Tibial nerve (tissue), 4 donors: ENCODE data around the gene CHI3L2. TPM values are rescaled to one million over a fixed set of nuclear protein-coding genes. Genes with fewer than 3 reads are reported as not detected.
A peak's percentile ranks its signal among the peaks of the same experiment; 100 is the strongest.

Experiments used
- DNase-seq, 2 donors: peaks; one replicate each; pipeline ENCODE4 v3.0.0-alpha.2; 2019; ENCODE audit warnings: low spot score in 2 of 2
- H3K27ac ChIP-seq, 4 donors: fragments of 200-600 bp; sonication (generic) in 3 of 4; one replicate each; pipeline ENCODE4 v1.5.1; 2017 to 2019; ENCODE audit warnings: mild to moderate bottlenecking in 1 of 4
- H3K27me3 ChIP-seq, 2 donors: fragments of 200-600 bp; sonication (generic) in 1 of 2; one replicate each; pipeline versions ENCODE4 v1.5.1 to v1.6.0; 2017 to 2019
- H3K36me3 ChIP-seq, 3 donors: fragments of 200-600 bp; sonication (generic); one replicate each; pipeline ENCODE4 v1.5.1; 2018 to 2019
- H3K4me1 ChIP-seq, 4 donors: fragments of 200-600 bp; sonication (generic) in 3 of 4; one replicate each; pipeline ENCODE4 v1.5.1; 2017 to 2019
- H3K4me3 ChIP-seq, 4 donors: fragments of 200-600 bp; sonication (generic) in 3 of 4; one replicate each; pipeline ENCODE4 v1.5.1; 2017 to 2019; ENCODE audit warnings: mild to moderate bottlenecking in 1 of 4, moderate library complexity in 1 of 4
- H3K9me3 ChIP-seq, 4 donors: fragments of 200-600 bp; sonication (generic) in 3 of 4; one replicate each; pipeline ENCODE4 v1.5.1; 2017 to 2019
- CTCF ChIP-seq, 5 experiments: fragments of 200-600 bp in 3 of 5; fragments of 450-650 bp in 2 of 5; sonication (generic) in 3 of 5; IDR thresholded peaks; one replicate each; pipeline ENCODE4 v1.5.1; 2016 to 2019; ENCODE audit warnings: antibody characterized with exemption in 5 of 5, mild to moderate bottlenecking in 3 of 5, moderate library complexity in 2 of 5
- EP300 ChIP-seq, 2 donors: sonication (generic); formaldehyde crosslinking; IDR thresholded peaks; one replicate each; pipeline ENCODE4 v1.6.1; 2017; ENCODE audit warnings: antibody characterized with exemption in 2 of 2, mild to moderate bottlenecking in 1 of 2
- POLR2A ChIP-seq, 2 donors: fragments of 450-650 bp; IDR thresholded peaks; one replicate each; pipeline ENCODE4 v1.6.1; 2017; ENCODE audit warnings: antibody characterized with exemption in 2 of 2, mild to moderate bottlenecking in 2 of 2, moderate library complexity in 2 of 2
- WGBS, 2 donors: methylation state at CpG; one replicate each; pipeline ENCODE4 v1.1.5; 2018; 5-methylcytosine and 5-hydroxymethylcytosine counted together
- total RNA-seq, 4 donors: library from RNA; depleted of rRNA; stranded (reverse); fragments of >200 nt; gene quantifications; one replicate each; pipeline ENCODE4 v1.1.0, GENCODE V29; 2016

The CHI3L2 gene
- total RNA-seq, 4 donors from 2014 or later: 2.5 to 37.2 (median 6.1) TPM

GRCh38 chr1:111193712-111194480, 33.6 kb upstream of the CHI3L2 start:
- no peak for DNase-seq
- WGBS, 2 donors: 91 to 95% methylated on average over 3 of the region's 3 CpGs
- H3K36me3 ChIP-seq: peaks cover 0 to 8% (median 0%) of the 10 kb centered on the region in 3 donors
- TF ChIP-seq CTCF (IDR thresholded peaks at IDR 0.05) (no peak), POLR2A (IDR thresholded peaks at IDR 0.05) (no peak), EP300 (IDR thresholded peaks at IDR 0.05) (no peak)
- no peaks in the 10 kb centered on the region for H3K27me3 ChIP-seq
- H3K4me3 ChIP-seq: no peak overlapping the region
- peaks cover 0 to 49% (median 26%) of the 10 kb centered on the region in 4 donors for H3K4me1 ChIP-seq
- H3K27ac ChIP-seq: peak overlapping the region in 1 of 4 donors; percentile 66
- H3K9me3 ChIP-seq: no peaks in the 10 kb centered on the region

- TF ChIP-seq CTCF (IDR thresholded peaks at IDR 0.05) (no peak), EP300 (IDR thresholded peaks at IDR 0.05) (no peak), POLR2A (IDR thresholded peaks at IDR 0.05) (no peak)
- peaks cover 0 to 49% (median 26%) of the 10 kb centered on the region in 4 donors for H3K4me1 ChIP-seq
- 61 to 73% methylated on average over 4 of the region's 4 CpGs for WGBS, 2 donors
- H3K4me3 ChIP-seq: no peak overlapping the region
- no peaks in the 10 kb centered on the region for H3K27me3 ChIP-seq
- no peaks in the 10 kb centered on the region for H3K36me3 ChIP-seq
- H3K9me3 ChIP-seq: no peaks in the 10 kb centered on the region
- no peak overlapping the region for H3K27ac ChIP-seq
- no peak for DNase-seq
Measured at GRCh38 chr1:111195002-111195684, 32.4 kb upstream of the CHI3L2 start.

GRCh38 chr1:111196213-111196612, 31.3 kb upstream of the CHI3L2 start:
- no peak for TF ChIP-seq EP300 (IDR thresholded peaks at IDR 0.05)
- TF ChIP-seq CTCF (IDR thresholded peaks at IDR 0.05): no peak
- TF ChIP-seq POLR2A (IDR thresholded peaks at IDR 0.05): no peak
- H3K9me3 ChIP-seq: no peaks in the 10 kb centered on the region
- H3K27ac ChIP-seq: no peak overlapping the region
- H3K27me3 ChIP-seq: no peaks in the 10 kb centered on the region
- no peak for DNase-seq
- WGBS, 2 donors: 64 to 76% methylated on average over 2 of the region's 2 CpGs
- no peaks in the 10 kb centered on the region for H3K36me3 ChIP-seq
- H3K4me3 ChIP-seq: no peak overlapping the region
- H3K4me1 ChIP-seq: peaks cover 0 to 50% (median 27%) of the 10 kb centered on the region in 4 donors

- 71 to 78% methylated on average over 6 of the region's 6 CpGs for WGBS, 2 donors
- TF ChIP-seq POLR2A (IDR thresholded peaks at IDR 0.05): no peak
- TF ChIP-seq EP300 (IDR thresholded peaks at IDR 0.05): no peak
- no peak for TF ChIP-seq CTCF (IDR thresholded peaks at IDR 0.05)
- Histone ChIP-seq H3K4me3 (peak overlapping the region in 2 of 4 donors; percentile 28 to 29), H3K4me1 (peaks cover 0 to 44% (median 22%) of the 10 kb centered on the region in 4 donors), H3K27ac (no peak overlapping the region), H3K36me3 (no peaks in the 10 kb centered on the region), H3K27me3 (no peaks in the 10 kb centered on the region), H3K9me3 (no peaks in the 10 kb centered on the region)
- no peak for DNase-seq
Measured at GRCh38 chr1:111197598-111198284, 29.8 kb upstream of the CHI3L2 start.
